Ishikawa (cell line): Measurements from ENCODE around the gene KDR.

Experiments
- CEBPB ChIP-seq: IDR thresholded peaks from 2 replicates; pipeline ENCODE4 v1.6.1; 2012
- CREB1 ChIP-seq: IDR thresholded peaks from 2 replicates; pipeline ENCODE4 v1.6.1; 2012; ENCODE audit warnings: low read depth
- EGR1 ChIP-seq: IDR thresholded peaks from 2 replicates; pipeline ENCODE4 v1.6.1; 2012
- EP300 ChIP-seq: IDR thresholded peaks from 2 replicates; pipeline ENCODE4 v1.6.1; 2012; ENCODE audit warnings: borderline replicate concordance
- FOXM1 ChIP-seq: IDR thresholded peaks from 2 replicates; pipeline ENCODE4 v1.6.1; 2012; ENCODE audit warnings: low read depth, borderline replicate concordance
- NFIC ChIP-seq: IDR thresholded peaks from 2 replicates; pipeline ENCODE4 v1.6.1; 2012
- RAD21 ChIP-seq: IDR thresholded peaks from 2 replicates; pipeline ENCODE4 v1.6.1; 2012; ENCODE audit warnings: low read depth
- TAF1 ChIP-seq: IDR thresholded peaks from 2 replicates; pipeline ENCODE4 v1.6.1; 2012; ENCODE audit warnings: low read depth, mild to moderate bottlenecking
- TCF12 ChIP-seq: IDR thresholded peaks from 2 replicates; pipeline ENCODE4 v1.6.1; 2012; ENCODE audit warnings: low read depth
- TEAD4 ChIP-seq: IDR thresholded peaks from 2 replicates; pipeline ENCODE4 v1.6.1; 2012
- YY1 ChIP-seq: IDR thresholded peaks from 2 replicates; pipeline ENCODE4 v1.6.1; 2012; ENCODE audit warnings: low read depth
- ZBTB7A ChIP-seq: IDR thresholded peaks from 2 replicates; pipeline ENCODE4 v1.6.1; 2012; ENCODE audit warnings: low read depth
- TF ChIP-seq, protein P1 (sequence below): IDR thresholded peaks from 2 replicates; pipeline ENCODE4 v1.6.1; 2012
- TF ChIP-seq, protein P2 (sequence below): IDR thresholded peaks from 2 replicates; pipeline ENCODE4 v1.6.1; 2012; ENCODE audit warnings: low read depth, mild to moderate bottlenecking
- TF ChIP-seq, protein P3 (sequence below): IDR thresholded peaks from 2 replicates; pipeline ENCODE4 v1.6.1; 2012

Gene KDR

DNA sequence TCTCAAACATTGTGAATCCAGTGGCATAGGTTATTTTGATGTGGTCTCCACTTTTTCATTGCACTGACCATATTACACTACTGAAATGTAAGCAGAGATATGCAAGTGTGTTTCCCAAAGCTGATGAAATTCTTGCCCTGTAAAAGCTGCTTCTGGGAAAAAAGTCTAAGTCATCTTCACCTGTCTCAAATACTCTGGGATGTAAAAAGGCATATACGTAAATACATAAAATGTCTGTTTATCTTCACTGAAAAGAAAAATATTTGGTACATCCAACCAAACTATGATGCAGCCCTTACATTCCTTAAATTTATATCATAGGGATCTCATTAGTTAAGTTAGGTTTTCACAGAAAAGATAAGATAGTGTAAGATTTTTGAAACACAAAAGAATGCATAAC lies 7.9 kb downstream of the KDR start:
- no peak for TF ChIP-seq ZBTB7A
- no peak for TF ChIP-seq FOXM1
- no peak for TF ChIP-seq TCF12

DNA sequence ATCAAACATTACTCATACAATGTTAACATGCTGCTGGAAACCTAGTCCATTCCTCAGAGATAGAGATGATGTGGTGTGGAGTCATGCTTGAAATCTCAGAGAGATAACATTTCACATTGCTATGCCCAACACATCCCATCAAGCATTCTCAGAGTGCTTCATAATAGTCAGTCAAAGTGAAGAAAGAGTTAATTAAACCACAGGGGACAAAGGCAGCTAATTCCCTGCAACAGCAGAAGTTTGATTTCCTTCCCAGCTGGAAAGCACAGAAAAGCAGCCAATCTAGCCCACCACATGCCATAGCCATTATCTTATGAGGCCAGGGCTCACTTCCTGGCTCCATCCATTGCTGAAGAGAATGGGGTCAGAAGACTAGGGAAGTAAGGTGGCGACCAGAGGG lies 8.9 kb downstream of the KDR start:
- TF ChIP-seq NFIC (no peak), TCF12 (no peak), TEAD4 (no peak), RAD21 (no peak), TAF1 (no peak), CREB1 (no peak), CEBPB (no peak), ZBTB7A (no peak), EP300 (no peak), EGR1 (no peak), FOXM1 (no peak), YY1 (no peak)
- TF ChIP-seq, protein P1, sequence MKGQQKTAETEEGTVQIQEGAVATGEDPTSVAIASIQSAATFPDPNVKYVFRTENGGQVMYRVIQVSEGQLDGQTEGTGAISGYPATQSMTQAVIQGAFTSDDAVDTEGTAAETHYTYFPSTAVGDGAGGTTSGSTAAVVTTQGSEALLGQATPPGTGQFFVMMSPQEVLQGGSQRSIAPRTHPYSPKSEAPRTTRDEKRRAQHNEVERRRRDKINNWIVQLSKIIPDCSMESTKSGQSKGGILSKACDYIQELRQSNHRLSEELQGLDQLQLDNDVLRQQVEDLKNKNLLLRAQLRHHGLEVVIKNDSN = no peak
- TF ChIP-seq, protein P2, sequence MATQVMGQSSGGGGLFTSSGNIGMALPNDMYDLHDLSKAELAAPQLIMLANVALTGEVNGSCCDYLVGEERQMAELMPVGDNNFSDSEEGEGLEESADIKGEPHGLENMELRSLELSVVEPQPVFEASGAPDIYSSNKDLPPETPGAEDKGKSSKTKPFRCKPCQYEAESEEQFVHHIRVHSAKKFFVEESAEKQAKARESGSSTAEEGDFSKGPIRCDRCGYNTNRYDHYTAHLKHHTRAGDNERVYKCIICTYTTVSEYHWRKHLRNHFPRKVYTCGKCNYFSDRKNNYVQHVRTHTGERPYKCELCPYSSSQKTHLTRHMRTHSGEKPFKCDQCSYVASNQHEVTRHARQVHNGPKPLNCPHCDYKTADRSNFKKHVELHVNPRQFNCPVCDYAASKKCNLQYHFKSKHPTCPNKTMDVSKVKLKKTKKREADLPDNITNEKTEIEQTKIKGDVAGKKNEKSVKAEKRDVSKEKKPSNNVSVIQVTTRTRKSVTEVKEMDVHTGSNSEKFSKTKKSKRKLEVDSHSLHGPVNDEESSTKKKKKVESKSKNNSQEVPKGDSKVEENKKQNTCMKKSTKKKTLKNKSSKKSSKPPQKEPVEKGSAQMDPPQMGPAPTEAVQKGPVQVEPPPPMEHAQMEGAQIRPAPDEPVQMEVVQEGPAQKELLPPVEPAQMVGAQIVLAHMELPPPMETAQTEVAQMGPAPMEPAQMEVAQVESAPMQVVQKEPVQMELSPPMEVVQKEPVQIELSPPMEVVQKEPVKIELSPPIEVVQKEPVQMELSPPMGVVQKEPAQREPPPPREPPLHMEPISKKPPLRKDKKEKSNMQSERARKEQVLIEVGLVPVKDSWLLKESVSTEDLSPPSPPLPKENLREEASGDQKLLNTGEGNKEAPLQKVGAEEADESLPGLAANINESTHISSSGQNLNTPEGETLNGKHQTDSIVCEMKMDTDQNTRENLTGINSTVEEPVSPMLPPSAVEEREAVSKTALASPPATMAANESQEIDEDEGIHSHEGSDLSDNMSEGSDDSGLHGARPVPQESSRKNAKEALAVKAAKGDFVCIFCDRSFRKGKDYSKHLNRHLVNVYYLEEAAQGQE = no peak
- TF ChIP-seq, protein P3, sequence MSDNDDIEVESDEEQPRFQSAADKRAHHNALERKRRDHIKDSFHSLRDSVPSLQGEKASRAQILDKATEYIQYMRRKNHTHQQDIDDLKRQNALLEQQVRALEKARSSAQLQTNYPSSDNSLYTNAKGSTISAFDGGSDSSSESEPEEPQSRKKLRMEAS = no peak

DNA sequence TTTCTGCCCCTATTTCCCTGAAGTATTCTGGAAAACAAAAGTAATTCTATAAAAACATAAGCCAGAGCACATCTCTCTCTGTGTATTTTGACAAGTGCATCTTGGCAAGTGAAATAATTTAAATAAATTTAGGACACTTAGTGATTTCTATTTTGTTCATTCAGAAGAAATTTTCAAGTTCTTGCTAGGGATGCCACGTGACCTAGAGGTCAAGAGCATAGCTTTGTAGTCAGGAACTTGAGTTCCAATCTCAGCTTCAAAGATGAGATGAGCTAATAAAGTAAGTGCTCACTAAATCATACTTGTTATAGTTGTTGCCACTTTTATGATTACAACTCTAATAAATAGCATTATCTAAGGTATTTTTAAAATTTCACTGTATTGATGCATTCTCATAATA lies 13.8 kb downstream of the KDR start:
- no peak for TF ChIP-seq CREB1
- TF ChIP-seq TCF12 = no peak
- no peak for TF ChIP-seq YY1
- no peak for TF ChIP-seq TEAD4
- TF ChIP-seq NFIC = no peak
- TF ChIP-seq, protein P1 = no peak
- no peak for TF ChIP-seq CEBPB
- TF ChIP-seq, protein P3 = no peak
- no peak for TF ChIP-seq TAF1
- TF ChIP-seq EP300 = no peak

DNA sequence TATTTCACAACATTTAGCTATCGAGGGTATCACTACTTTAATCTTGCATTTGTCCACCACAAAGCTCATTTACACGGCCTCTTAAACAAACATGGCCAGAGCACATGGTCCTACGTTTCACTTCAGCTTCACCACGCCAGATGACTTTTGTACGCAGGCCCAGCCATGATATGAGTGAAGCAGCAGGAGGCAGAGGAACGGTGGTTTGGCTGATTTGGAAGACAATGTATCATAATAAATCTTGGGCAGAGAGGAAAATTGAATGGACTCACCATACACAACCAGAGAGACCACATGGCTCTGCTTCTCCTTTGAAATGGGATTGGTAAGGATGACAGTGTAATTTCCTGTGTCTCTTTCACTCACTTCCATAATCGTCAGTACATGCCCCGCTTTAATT lies 15.3 kb downstream of the KDR start:
- no peak for TF ChIP-seq RAD21
- no peak for TF ChIP-seq EP300
- no peak for TF ChIP-seq TAF1
- TF ChIP-seq CEBPB = no peak
- no peak for TF ChIP-seq EGR1
- no peak for TF ChIP-seq YY1
- no peak for TF ChIP-seq CREB1
- TF ChIP-seq, protein P1 = no peak
- no peak for TF ChIP-seq NFIC

DNA sequence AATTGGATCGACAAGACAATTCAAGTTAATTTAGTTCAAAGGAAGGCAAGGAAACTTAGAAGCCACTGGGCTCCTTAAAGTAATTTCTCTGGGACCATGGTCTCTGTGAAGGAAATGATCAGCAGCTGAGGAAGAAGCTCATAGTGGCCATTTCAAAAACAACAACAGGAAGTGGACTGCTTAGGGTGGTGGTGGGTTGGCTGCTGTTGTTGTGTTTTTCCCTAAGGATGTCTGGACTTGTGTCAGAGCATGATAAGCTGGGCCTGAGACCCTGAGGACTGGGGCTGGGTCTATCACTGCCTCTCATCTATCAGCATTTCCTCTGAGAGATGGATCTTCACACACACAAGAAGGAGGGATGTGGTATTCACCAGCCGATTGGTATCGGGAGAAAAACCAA lies 18.3 kb downstream of the KDR start:
- no peak for TF ChIP-seq ZBTB7A

DNA sequence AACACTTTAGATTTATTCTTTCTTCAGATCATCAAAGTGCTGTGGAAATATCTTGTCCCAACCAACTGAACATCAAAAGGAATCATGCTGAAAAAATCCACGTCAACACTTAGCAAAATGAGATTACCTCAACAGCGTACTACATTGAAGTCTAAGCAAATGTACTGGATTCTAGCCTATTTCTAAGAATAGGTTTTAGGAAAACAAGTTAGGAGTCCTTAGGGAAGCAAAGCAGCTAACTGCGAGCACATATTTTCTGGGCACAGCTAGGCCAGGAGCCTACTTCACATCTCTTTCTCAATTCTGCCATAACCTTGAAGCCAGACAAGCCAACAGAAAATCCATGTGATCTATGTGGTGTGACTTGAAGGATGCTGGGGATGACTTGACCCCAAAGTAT lies 22.2 kb downstream of the KDR start:
- TF ChIP-seq, protein P3 = no peak
- TF ChIP-seq, protein P1 = no peak
- no peak for TF ChIP-seq TCF12
- no peak for TF ChIP-seq CREB1
- no peak for TF ChIP-seq YY1
- no peak for TF ChIP-seq EP300
- TF ChIP-seq NFIC = no peak

DNA sequence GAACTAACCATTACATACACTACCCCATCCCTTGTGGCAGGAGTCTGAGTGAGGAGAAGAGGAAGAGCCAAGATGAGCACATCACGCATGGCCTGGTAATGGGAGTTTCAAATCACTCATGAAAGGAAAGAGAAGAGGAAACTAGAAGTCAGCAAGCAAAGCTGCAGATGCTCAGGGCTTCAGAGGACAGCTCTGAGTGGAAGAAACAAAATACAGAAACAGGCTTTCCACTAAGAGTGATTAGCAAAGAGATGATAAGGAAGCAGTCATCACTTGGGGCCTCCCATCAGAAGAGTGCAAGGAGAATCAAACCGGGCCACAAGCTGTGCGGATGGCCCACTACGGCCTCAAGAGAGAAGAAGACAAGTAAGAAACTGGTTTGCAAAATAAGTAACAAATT lies 25.6 kb downstream of the KDR start:
- TF ChIP-seq RAD21 (no peak), EGR1 (no peak), YY1 (no peak), FOXM1 (no peak), NFIC (no peak), TEAD4 (no peak), EP300 (no peak), TCF12 (no peak), TAF1 (no peak), CREB1 (no peak), ZBTB7A (no peak), CEBPB (no peak)
- TF ChIP-seq, protein P2 = no peak
- TF ChIP-seq, protein P3 = no peak
- TF ChIP-seq, protein P1 = no peak
